GM23248 (cell line): Measurements from ENCODE around the gene IFT27. TPM values are rescaled to one million over a fixed set of nuclear protein-coding genes. Genes with fewer than 3 reads are reported as not detected.

ENCODE experiments used
- DNase-seq: peaks from one replicate; pipeline ENCODE4 v3.0.0-alpha.2; 2015
- H2AFZ ChIP-seq: fragments of 200-600 bp; sonication (generic); 2 replicates; pipeline ENCODE4 v1.6.1; 2016; ENCODE audit warnings: antibody characterized with exemption
- H3F3A ChIP-seq: fragments of 200-600 bp; sonication (generic); 2 replicates; pipeline ENCODE4 v1.6.1; 2016; ENCODE audit warnings: mild to moderate bottlenecking, antibody characterized with exemption, mixed run types; ENCODE audit not compliant: insufficient read depth
- H3K27ac ChIP-seq: fragments of 200-600 bp; sonication (generic); 2 replicates; pipeline ENCODE4 v1.5.1; 2016; ENCODE audit warnings: mild to moderate bottlenecking
- H3K27me3 ChIP-seq: fragments of 200-600 bp; sonication (generic); replicated peaks from 2 replicates; pipeline ENCODE4 v1.6.1; 2016; ENCODE audit warnings: mild to moderate bottlenecking; ENCODE audit not compliant: insufficient read depth
- H3K36me3 ChIP-seq: fragments of 200-600 bp; sonication (generic); 2 replicates; pipeline ENCODE4 v1.6.1; 2016; ENCODE audit warnings: low read depth, mild to moderate bottlenecking
- H3K4me1 ChIP-seq: fragments of 200-600 bp; sonication (generic); 2 replicates; pipeline ENCODE4 v1.6.1; 2016; ENCODE audit warnings: mild to moderate bottlenecking; ENCODE audit not compliant: insufficient read depth
- H3K4me2 ChIP-seq: fragments of 200-600 bp; sonication (generic); one replicate; pipeline ENCODE4 v1.6.1; 2016; ENCODE audit warnings: mild to moderate bottlenecking; ENCODE audit not compliant: unreplicated experiment
- H3K4me3 ChIP-seq: fragments of 200-600 bp; sonication (generic); 2 replicates; pipeline ENCODE4 v1.5.1; 2016; ENCODE audit warnings: mild to moderate bottlenecking
- H3K79me2 ChIP-seq: fragments of 200-600 bp; sonication (generic); 2 replicates; pipeline ENCODE4 v1.6.1; 2016; ENCODE audit warnings: mild to moderate bottlenecking; ENCODE audit not compliant: insufficient read depth
- H3K9ac ChIP-seq: fragments of 200-600 bp; sonication (generic); 2 replicates; pipeline ENCODE4 v1.6.1; 2016; ENCODE audit warnings: mild to moderate bottlenecking
- H3K9me2 ChIP-seq: fragments of 200-600 bp; sonication (generic); 2 replicates; pipeline ENCODE4 v1.6.1; 2016; ENCODE audit warnings: mixed run types, mild to moderate bottlenecking, moderate library complexity; ENCODE audit not compliant: insufficient read depth
- H3K9me3 ChIP-seq: fragments of 200-600 bp; sonication (generic); one replicate; pipeline ENCODE4 v1.6.1; 2017; ENCODE audit warnings: low read depth
- H4K20me1 ChIP-seq: fragments of 200-600 bp; sonication (generic); 2 replicates; pipeline ENCODE4 v1.6.0; 2016; ENCODE audit not compliant: insufficient read depth
- EZH2 ChIP-seq: fragments of 200-600 bp; sonication (generic); IDR thresholded peaks from 2 replicates; pipeline ENCODE4 v1.6.1; 2018; ENCODE audit warnings: antibody characterized with exemption, mild to moderate bottlenecking; ENCODE audit not compliant: insufficient read depth, poor library complexity, severe bottlenecking
- EZH2phosphoT487 ChIP-seq: fragments of 200-600 bp; sonication (generic); IDR thresholded peaks from 2 replicates; pipeline ENCODE4 v1.6.1; 2018; ENCODE audit warnings: antibody characterized with exemption, moderate library complexity, mild to moderate bottlenecking, low read depth; ENCODE audit not compliant: insufficient read depth
- WGBS, 2 experiments: methylation state at CpG; one replicate each; pipeline ENCODE4 v1.1.6; 2015 to 2017; ENCODE audit warnings: low lambda C conversion rate in 2 of 2, low coverage in 1 of 2; ENCODE audit errors: missing lambda C conversion rate in 2 of 2; 5-methylcytosine and 5-hydroxymethylcytosine counted together
- in situ Hi-C: fragments of 300-500 bp; cut with MboI; formaldehyde crosslinking; loops from 2 replicates; pipeline ENCODE4 v1.15.0; 2020
- polyA plus RNA-seq: library from polyadenylated mRNA; unstranded; fragments of >200 nt; fragmentation: Nextera tagmentation; extraction: Ambion mirVana; gene quantifications from 2 replicates; pipeline ENCODE4 v1.2.1, GENCODE V29; 2016
- total RNA-seq: library from RNA; depleted of rRNA; stranded (reverse); fragments of >200 nt; shearing (Covaris generic); gene quantifications from 2 replicates; pipeline ENCODE4 v1.2.3, GENCODE V29; 2014

IFT27 gene
- total and polyA plus RNA-seq, 2 experiments from 2014 or later, result 10.1 to 28.8 TPM

GRCh38 chr22:36759481-36760159 lies 16.3 kb downstream of the IFT27 start:
- Histone ChIP-seq H3K4me2 (no peak overlapping the region), H3K9me3 (no peaks in the 10 kb centered on the region), H3K4me3 (no peak overlapping the region), H3K79me2 (no peaks in the 10 kb centered on the region), H3K27ac (no peak overlapping the region), H4K20me1 (no peaks in the 10 kb centered on the region), H3K9ac (no peak overlapping the region), H3K9me2 (no peaks in the 10 kb centered on the region), H3K36me3 (no peaks in the 10 kb centered on the region), H3F3A (no peaks in the 10 kb centered on the region), H3K27me3 (no peaks in the 10 kb centered on the region), H2AFZ (no peak overlapping the region), H3K4me1 (no peaks in the 10 kb centered on the region)
- no peak for TF ChIP-seq EZH2
- no peak for TF ChIP-seq EZH2phosphoT487
- no peak for DNase-seq
- 84 to 85% methylated on average over 19 of the region's 19 CpGs for WGBS, 2 experiments
- in situ Hi-C loops, result loop anchor here (10.0 kb wide), 1 partner anchor 205 kb away; no protein-coding TSS in a partner anchor

GRCh38 chr22:36758792-36759271 lies 17.1 kb downstream of the IFT27 start:
- H3K4me3 ChIP-seq, result no peak overlapping the region
- in situ Hi-C loops, result loop anchor here (10.0 kb wide), 1 partner anchor 204 kb away; no protein-coding TSS in a partner anchor
- H3F3A ChIP-seq, result no peaks in the 10 kb centered on the region
- H3K79me2 ChIP-seq, result no peaks in the 10 kb centered on the region
- H3K9ac ChIP-seq, result no peak overlapping the region
- H2AFZ ChIP-seq, result no peak overlapping the region
- H3K27me3 ChIP-seq, result 0 out of 2 replicates have a peak, but pooled peaks cover 6% of the 10 kb centered on the region
- no peak overlapping the region for H3K27ac ChIP-seq
- H3K4me1 ChIP-seq, result no peaks in the 10 kb centered on the region
- H3K36me3 ChIP-seq, result no peaks in the 10 kb centered on the region
- H4K20me1 ChIP-seq, result no peaks in the 10 kb centered on the region
- H3K9me2 ChIP-seq, result no peaks in the 10 kb centered on the region
- no peaks in the 10 kb centered on the region for H3K9me3 ChIP-seq
- no peak overlapping the region for H3K4me2 ChIP-seq
- WGBS, 2 experiments, result 70 to 80% methylated on average over 15 of the region's 15 CpGs
- TF ChIP-seq EZH2phosphoT487 (no peak), EZH2 (no peak)
- DNase-seq, result no peak

GRCh38 chr22:36757668-36758211 lies 18.2 kb downstream of the IFT27 start:
- in situ Hi-C loops, result loop anchor here (10.0 kb wide), 1 partner anchor 203 kb away; no protein-coding TSS in a partner anchor
- H3F3A ChIP-seq, result no peaks in the 10 kb centered on the region
- DNase-seq, result peak; percentile 75
- H3K4me3 ChIP-seq, result no peak overlapping the region
- no peak overlapping the region for H2AFZ ChIP-seq
- 51 to 54% methylated on average over 17 to 19 of the region's 19 CpGs for WGBS, 2 experiments
- no peaks in the 10 kb centered on the region for H3K36me3 ChIP-seq
- H3K79me2 ChIP-seq, result no peaks in the 10 kb centered on the region
- no peaks in the 10 kb centered on the region for H3K4me1 ChIP-seq
- H3K9me2 ChIP-seq, result no peaks in the 10 kb centered on the region
- TF ChIP-seq EZH2phosphoT487 (no peak), EZH2 (no peak)
- no peak overlapping the region for H3K9ac ChIP-seq
- peaks cover 17% of the 10 kb centered on the region for H3K27me3 ChIP-seq
- no peak overlapping the region for H3K27ac ChIP-seq
- H4K20me1 ChIP-seq, result no peaks in the 10 kb centered on the region
- no peak overlapping the region for H3K4me2 ChIP-seq
- H3K9me3 ChIP-seq, result no peaks in the 10 kb centered on the region

- no peaks in the 10 kb centered on the region for H4K20me1 ChIP-seq
- H3K4me3 ChIP-seq, result no peak overlapping the region
- H3K36me3 ChIP-seq, result no peaks in the 10 kb centered on the region
- H3K79me2 ChIP-seq, result no peaks in the 10 kb centered on the region
- WGBS, 2 experiments, result 50 to 51% methylated on average over 28 of the region's 28 CpGs
- H3K27me3 ChIP-seq, result peaks cover 23% of the 10 kb centered on the region
- no peaks in the 10 kb centered on the region for H3K9me3 ChIP-seq
- H3K27ac ChIP-seq, result no peak overlapping the region
- no peak overlapping the region for H3K4me2 ChIP-seq
- DNase-seq, result no peak
- H3K4me1 ChIP-seq, result no peaks in the 10 kb centered on the region
- H2AFZ ChIP-seq, result no peak overlapping the region
- TF ChIP-seq EZH2, result no peak
- no peak for TF ChIP-seq EZH2phosphoT487
- no peak overlapping the region for H3K9ac ChIP-seq
- in situ Hi-C loops, result loop anchor here (10.0 kb wide), 1 partner anchor 202 kb away; no protein-coding TSS in a partner anchor
- no peaks in the 10 kb centered on the region for H3F3A ChIP-seq
- H3K9me2 ChIP-seq, result no peaks in the 10 kb centered on the region
These were observed 18.9 kb downstream of the IFT27 start for GRCh38 chr22:36756746-36757655.
